HG03135 (cell line): ENCODE results near the gene PRPF4.
"Not testable (repeated sequence)": the region's sequence is repeated elsewhere in the genome, so short reads cannot be mapped to it uniquely, and the experiment has no call there.

Experiments
- ATAC-seq: cut with Tn5 transposase; IDR thresholded peaks from one replicate; pipeline ENCODE4 v1.9.1; 2021; ENCODE audit warnings: mild to moderate bottlenecking, moderate library complexity; ENCODE audit not compliant: unreplicated experiment

Gene PRPF4

GRCh38 chr9:113275157-113276131 is at the start of gene PRPF4, which contains the start of gene CDC26:
PRPF4 (plus strand) TSS chr9:113275658; CDS start chr9:113275744, 86 bp downstream.
CDC26 (minus strand) TSS chr9:113275572; CDS start chr9:113272507, 3,065 bp downstream.
- ATAC-seq: peak; percentile 98

- no peak for ATAC-seq
Observed at GRCh38 chr9:113227436-113227835, 48.0 kb upstream of the PRPF4 start.

GRCh38 chr9:113228130-113228665 is 47.3 kb upstream of the PRPF4 start:
- ATAC-seq: no peak

GRCh38 chr9:113231701-113232100 is 43.8 kb upstream of the PRPF4 start:
- ATAC-seq: no peak

GRCh38 chr9:113235701-113236255 is 39.7 kb upstream of the PRPF4 start:
- ATAC-seq: not testable (repeated sequence)

- ATAC-seq: no peak
Observed at GRCh38 chr9:113237026-113237425, 38.4 kb upstream of the PRPF4 start.

- ATAC-seq: no peak
Observed at GRCh38 chr9:113238202-113238858, 37.1 kb upstream of the PRPF4 start.

GRCh38 chr9:113238859-113239232 is 36.6 kb upstream of the PRPF4 start:
- no peak for ATAC-seq

- ATAC-seq: no peak
Observed at GRCh38 chr9:113241161-113241560, 34.3 kb upstream of the PRPF4 start.

- ATAC-seq: no peak
Observed at GRCh38 chr9:113244556-113244955, 30.9 kb upstream of the PRPF4 start.

GRCh38 chr9:113245894-113246293 is 29.6 kb upstream of the PRPF4 start:
- ATAC-seq: no peak

GRCh38 chr9:113246928-113247327 is 28.5 kb upstream of the PRPF4 start:
- ATAC-seq: no peak

- ATAC-seq: no peak
Observed at GRCh38 chr9:113247640-113248039, 27.8 kb upstream of the PRPF4 start.

GRCh38 chr9:113249661-113250060 is 25.8 kb upstream of the PRPF4 start:
- not testable (repeated sequence) for ATAC-seq

GRCh38 chr9:113250807-113251206 is 24.7 kb upstream of the PRPF4 start:
- ATAC-seq: no peak

- no peak for ATAC-seq
Observed at GRCh38 chr9:113254991-113255390, 20.5 kb upstream of the PRPF4 start.

- ATAC-seq: no peak
Observed at GRCh38 chr9:113255438-113255837, 20.0 kb upstream of the PRPF4 start.

GRCh38 chr9:113257863-113258262 is 17.6 kb upstream of the PRPF4 start:
- ATAC-seq: no peak

GRCh38 chr9:113258282-113258681 is 17.2 kb upstream of the PRPF4 start:
- ATAC-seq: no peak

- no peak for ATAC-seq
Observed at GRCh38 chr9:113261917-113262671, 13.4 kb upstream of the PRPF4 start.

GRCh38 chr9:113266174-113266573 is 9.3 kb upstream of the PRPF4 start:
- ATAC-seq: no peak
